Panc1 (cell line): Measurements from ENCODE around the gene SYT1. TPM values are rescaled to one million over a fixed set of nuclear protein-coding genes. Genes with fewer than 3 reads are reported as not detected.
A peak's percentile ranks its signal among the peaks of the same experiment; 100 is the strongest.

Experiments used
- ATAC-seq: fragments of 200-7000 bp; cut with Tn5 transposase; 2 replicates; pipeline ENCODE4 v1.9.1; 2020; ENCODE audit warnings: mild to moderate bottlenecking, moderate library complexity
- BruUV-seq: library from RNA; stranded (reverse); fragments of 400-500 nt; replicated peaks from 2 replicates; lab custom pipeline; 2021; lab: Mats Ljungman, UMichigan
- CTCF ChIA-PET: fragments of 300-600 bp; sonication (Branson Sonifier 250); formaldehyde crosslinking; loops from one replicate; lab custom pipeline; 2022; ENCODE audit warnings: antibody characterized with exemption; lab: Charles Lee
- POLR2A ChIA-PET: fragments of 300-600 bp; sonication (Branson Sonifier 250); formaldehyde crosslinking; loops from one replicate; lab custom pipeline; 2022; ENCODE audit warnings: antibody characterized with exemption; lab: Charles Lee
- DNase-seq: peaks from one replicate; pipeline ENCODE4 v3.0.0-alpha.2; 2010; ENCODE audit warnings: low read depth, low spot score
- H3K27ac ChIP-seq: 2 replicates; pipeline ENCODE4 v1.5.1; 2011; ENCODE audit warnings: mild to moderate bottlenecking, low read length, inconsistent platforms
- H3K27me3 ChIP-seq: fragments of 200-500 bp; sonication (Bioruptor generic); 2 replicates; pipeline ENCODE4 v1.6.0; 2014; ENCODE audit warnings: low read length, inconsistent platforms; ENCODE audit not compliant: control insufficient read depth, insufficient read depth
- H3K36me3 ChIP-seq: fragments of 200-500 bp; sonication (Bioruptor generic); 2 replicates; pipeline ENCODE4 v1.5.1; 2014; ENCODE audit warnings: inconsistent platforms, mild to moderate bottlenecking, low read length, moderate library complexity; ENCODE audit not compliant: control insufficient read depth, insufficient read depth
- H3K4me1 ChIP-seq: 2 replicates; pipeline ENCODE4 v1.5.1; 2011; ENCODE audit warnings: inconsistent platforms, mild to moderate bottlenecking, low read length, moderate library complexity; ENCODE audit not compliant: control insufficient read depth, insufficient read depth
- H3K4me3 ChIP-seq, 2 experiments: 2 replicates each; pipeline ENCODE4 v1.5.1; 2011 to 2012; ENCODE audit warnings: low read depth in 2 of 2, low read length in 2 of 2, mild to moderate bottlenecking in 2 of 2, inconsistent platforms in 1 of 2, moderate library complexity in 1 of 2
- H3K9me3 ChIP-seq: fragments of 200-500 bp; sonication (Bioruptor generic); 2 replicates; pipeline ENCODE4 v1.5.1; 2014; ENCODE audit warnings: low read depth, mild to moderate bottlenecking, inconsistent platforms, low read length, moderate library complexity; ENCODE audit not compliant: control insufficient read depth, insufficient read depth
- POLR2AphosphoS5 ChIP-seq: IDR thresholded peaks from 2 replicates; pipeline ENCODE4 v1.6.1; 2012; ENCODE audit warnings: mild to moderate bottlenecking, low read depth, low read length, moderate library complexity
- SIN3A ChIP-seq: IDR thresholded peaks from 2 replicates; pipeline ENCODE4 v1.6.1; 2012; ENCODE audit warnings: low read depth, mild to moderate bottlenecking, low read length, moderate library complexity, borderline replicate concordance; ENCODE audit not compliant: insufficient read depth
- TCF7L2 ChIP-seq: IDR thresholded peaks from 2 replicates; pipeline ENCODE4 v1.6.1; 2011; ENCODE audit warnings: mild to moderate bottlenecking, low read depth, low read length, inconsistent platforms
- in situ Hi-C: cut with HindIII; loops from 2 replicates; pipeline ENCODE4 v1.10.0; 2016; ENCODE audit warnings: low sequenced_read_pairs, low pct_unique_long_range_greater_than_20kb
- intact Hi-C: fragments of 100-400 bp; cut with micrococcal nuclease; formaldehyde crosslinking; loops from one replicate; pipeline ENCODE4 v1.10.0; 2022; ENCODE audit not compliant: unreplicated experiment
- total RNA-seq: library from RNA; stranded (reverse); gene quantifications from one replicate; pipeline ENCODE4 v1.2.1, GENCODE V29; 2021; ENCODE audit not compliant: unreplicated experiment
- TF ChIP-seq, protein P1 (sequence below), 2 experiments: IDR thresholded peaks; 2 replicates each; pipeline ENCODE4 v1.6.1; 2011 to 2012; ENCODE audit warnings: low read depth in 2 of 2, control low read depth in 1 of 2, low read length in 1 of 2, mild to moderate bottlenecking in 1 of 2, moderate library complexity in 1 of 2; ENCODE audit not compliant: insufficient read depth in 1 of 2
- TF ChIP-seq, protein P2 (sequence below): fragments of 450-650 bp; IDR thresholded peaks from 2 replicates; pipeline ENCODE4 v1.5.1; 2017; ENCODE audit warnings: mild to moderate bottlenecking

Gene SYT1
- total RNA-seq, 1 experiment from 2014 or later = 3.0 TPM

DNA sequence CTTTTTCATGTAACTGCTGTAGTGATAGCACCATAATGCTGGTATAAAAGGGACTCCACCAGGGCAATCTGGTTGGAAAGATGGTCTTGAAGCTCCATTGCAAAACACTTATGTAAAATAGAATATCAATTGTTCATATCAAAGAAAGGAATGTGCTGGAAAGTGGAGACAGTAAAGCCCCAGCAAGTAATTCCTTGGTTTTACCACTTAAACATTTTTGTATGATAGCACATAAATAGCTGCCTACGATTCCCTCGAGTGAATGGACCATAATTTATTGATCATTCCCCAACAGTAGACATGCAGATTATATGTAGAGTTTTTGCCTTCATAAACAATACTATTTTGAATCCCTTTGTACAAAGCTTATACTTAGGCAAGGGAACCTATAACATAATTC is 550.7 kb downstream of the SYT1 start:
- no peak for ATAC-seq
- Histone ChIP-seq H3K4me1 (peaks cover 5% of the 10 kb centered on the region), H3K36me3 (no peaks in the 10 kb centered on the region), H3K27ac (no peak overlapping the region), H3K27me3 (no peaks in the 10 kb centered on the region), H3K4me3 (no peak overlapping the region), H3K9me3 (no peaks in the 10 kb centered on the region)
- BruUV-seq = no TSS peak
- TF ChIP-seq SIN3A (no peak), TCF7L2 (no peak), POLR2AphosphoS5 (no peak)
- TF ChIP-seq, protein P1, sequence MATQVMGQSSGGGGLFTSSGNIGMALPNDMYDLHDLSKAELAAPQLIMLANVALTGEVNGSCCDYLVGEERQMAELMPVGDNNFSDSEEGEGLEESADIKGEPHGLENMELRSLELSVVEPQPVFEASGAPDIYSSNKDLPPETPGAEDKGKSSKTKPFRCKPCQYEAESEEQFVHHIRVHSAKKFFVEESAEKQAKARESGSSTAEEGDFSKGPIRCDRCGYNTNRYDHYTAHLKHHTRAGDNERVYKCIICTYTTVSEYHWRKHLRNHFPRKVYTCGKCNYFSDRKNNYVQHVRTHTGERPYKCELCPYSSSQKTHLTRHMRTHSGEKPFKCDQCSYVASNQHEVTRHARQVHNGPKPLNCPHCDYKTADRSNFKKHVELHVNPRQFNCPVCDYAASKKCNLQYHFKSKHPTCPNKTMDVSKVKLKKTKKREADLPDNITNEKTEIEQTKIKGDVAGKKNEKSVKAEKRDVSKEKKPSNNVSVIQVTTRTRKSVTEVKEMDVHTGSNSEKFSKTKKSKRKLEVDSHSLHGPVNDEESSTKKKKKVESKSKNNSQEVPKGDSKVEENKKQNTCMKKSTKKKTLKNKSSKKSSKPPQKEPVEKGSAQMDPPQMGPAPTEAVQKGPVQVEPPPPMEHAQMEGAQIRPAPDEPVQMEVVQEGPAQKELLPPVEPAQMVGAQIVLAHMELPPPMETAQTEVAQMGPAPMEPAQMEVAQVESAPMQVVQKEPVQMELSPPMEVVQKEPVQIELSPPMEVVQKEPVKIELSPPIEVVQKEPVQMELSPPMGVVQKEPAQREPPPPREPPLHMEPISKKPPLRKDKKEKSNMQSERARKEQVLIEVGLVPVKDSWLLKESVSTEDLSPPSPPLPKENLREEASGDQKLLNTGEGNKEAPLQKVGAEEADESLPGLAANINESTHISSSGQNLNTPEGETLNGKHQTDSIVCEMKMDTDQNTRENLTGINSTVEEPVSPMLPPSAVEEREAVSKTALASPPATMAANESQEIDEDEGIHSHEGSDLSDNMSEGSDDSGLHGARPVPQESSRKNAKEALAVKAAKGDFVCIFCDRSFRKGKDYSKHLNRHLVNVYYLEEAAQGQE (IDR thresholded peaks at IDR 0.05; ENCODE audit: insufficient read depth in 1 of 2, low read depth in 2 of 2, low read length in 1 of 2) = no peak
- TF ChIP-seq, protein P2, sequence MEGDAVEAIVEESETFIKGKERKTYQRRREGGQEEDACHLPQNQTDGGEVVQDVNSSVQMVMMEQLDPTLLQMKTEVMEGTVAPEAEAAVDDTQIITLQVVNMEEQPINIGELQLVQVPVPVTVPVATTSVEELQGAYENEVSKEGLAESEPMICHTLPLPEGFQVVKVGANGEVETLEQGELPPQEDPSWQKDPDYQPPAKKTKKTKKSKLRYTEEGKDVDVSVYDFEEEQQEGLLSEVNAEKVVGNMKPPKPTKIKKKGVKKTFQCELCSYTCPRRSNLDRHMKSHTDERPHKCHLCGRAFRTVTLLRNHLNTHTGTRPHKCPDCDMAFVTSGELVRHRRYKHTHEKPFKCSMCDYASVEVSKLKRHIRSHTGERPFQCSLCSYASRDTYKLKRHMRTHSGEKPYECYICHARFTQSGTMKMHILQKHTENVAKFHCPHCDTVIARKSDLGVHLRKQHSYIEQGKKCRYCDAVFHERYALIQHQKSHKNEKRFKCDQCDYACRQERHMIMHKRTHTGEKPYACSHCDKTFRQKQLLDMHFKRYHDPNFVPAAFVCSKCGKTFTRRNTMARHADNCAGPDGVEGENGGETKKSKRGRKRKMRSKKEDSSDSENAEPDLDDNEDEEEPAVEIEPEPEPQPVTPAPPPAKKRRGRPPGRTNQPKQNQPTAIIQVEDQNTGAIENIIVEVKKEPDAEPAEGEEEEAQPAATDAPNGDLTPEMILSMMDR = no peak
- DNase-seq = no peak
- POLR2A ChIA-PET = no interaction called here
- in situ Hi-C loops (no loop called here), intact Hi-C loops (no loop called here)
- CTCF ChIA-PET = no interaction called here

DNA sequence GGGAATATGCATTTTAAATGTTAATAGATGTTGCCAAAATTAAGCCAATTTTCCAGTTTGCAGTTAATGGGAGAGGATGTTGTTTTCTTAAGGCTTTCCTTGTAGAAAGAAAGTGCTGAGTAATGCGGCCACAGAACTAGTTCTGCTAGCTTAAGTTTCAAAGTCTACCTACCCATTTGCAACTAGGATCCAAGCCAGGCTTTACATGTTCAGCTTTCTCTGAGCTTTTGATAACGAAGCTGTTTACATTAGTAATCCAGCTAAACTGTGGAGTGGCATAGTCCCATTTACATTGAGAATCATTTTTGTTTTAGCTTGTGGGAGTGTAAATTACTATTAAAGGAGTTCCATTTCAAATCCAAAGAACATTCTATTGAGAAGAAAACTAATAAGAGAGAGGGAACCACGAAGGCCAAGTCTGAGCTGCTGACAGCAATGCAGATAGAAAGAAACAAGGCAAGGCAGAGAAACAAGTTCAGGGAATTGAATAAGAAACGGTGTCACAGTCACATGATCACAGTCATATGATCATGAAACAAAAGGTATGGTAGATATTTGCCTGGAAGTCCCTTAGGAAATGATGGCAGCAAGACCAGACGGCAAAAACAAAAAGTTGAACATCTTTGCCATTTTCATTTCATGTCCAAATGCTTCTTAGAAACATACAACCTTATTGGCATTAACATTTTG is 551.3 kb downstream of the SYT1 start:
- DNase-seq (no peak), ATAC-seq (no peak)
- CTCF ChIA-PET = no interaction called here
- Histone ChIP-seq H3K36me3 (no peaks in the 10 kb centered on the region), H3K4me3 (no peak overlapping the region), H3K27me3 (no peaks in the 10 kb centered on the region), H3K4me1 (peaks cover 11% of the 10 kb centered on the region), H3K9me3 (no peaks in the 10 kb centered on the region), H3K27ac (no peak overlapping the region)
- no peak for TF ChIP-seq SIN3A
- no peak for TF ChIP-seq POLR2AphosphoS5
- in situ Hi-C loops = no loop called here
- no TSS peak for BruUV-seq
- intact Hi-C loops = no loop called here
- POLR2A ChIA-PET = no interaction called here

DNA sequence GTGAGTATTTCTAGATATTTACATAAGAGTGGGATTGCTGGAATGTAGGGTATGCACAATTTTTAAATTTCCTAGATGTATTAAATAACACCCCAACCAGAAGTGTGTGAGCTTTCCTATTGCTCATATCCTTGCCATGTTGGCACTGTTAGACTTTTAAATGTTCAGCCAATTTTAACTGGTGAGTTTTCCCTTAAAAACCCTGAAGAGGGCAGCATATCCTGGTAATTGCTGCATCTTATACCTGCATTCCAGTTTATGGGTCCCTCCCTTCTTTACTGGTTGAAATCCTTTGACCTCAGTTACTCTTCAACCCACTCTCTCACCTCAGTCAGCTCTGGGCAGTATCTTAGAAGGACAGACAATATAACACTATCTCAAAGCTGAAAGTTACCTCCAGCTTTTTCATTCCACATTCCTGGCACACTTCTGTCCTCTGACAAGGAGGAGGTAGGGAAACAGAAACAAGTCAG is 555.6 kb downstream of the SYT1 start:
- peak; percentile 62 for ATAC-seq
- Histone ChIP-seq H3K36me3 (no peaks in the 10 kb centered on the region), H3K4me3 (no peak overlapping the region), H3K4me1 (peaks cover 45% of the 10 kb centered on the region), H3K27me3 (no peaks in the 10 kb centered on the region), H3K9me3 (no peaks in the 10 kb centered on the region), H3K27ac (peak overlapping the region; percentile 60)
- intact Hi-C loops (loop anchor here (2.0 to 5.0 kb wide), 3 partner anchors 127 to 317 kb away; partner anchors contain the start of gene PAWR), in situ Hi-C loops (no loop called here)
- TF ChIP-seq POLR2AphosphoS5 = no peak
- TF ChIP-seq, protein P2 = peak; percentile 70
- CTCF ChIA-PET = interaction anchor here (0.6 to 1.3 kb wide), 3 partner anchors 68 to 775 kb away, joined by 3 to 5 read pairs (median 3); no protein-coding TSS in a partner anchor
- POLR2A ChIA-PET = interaction anchor here (0.7 kb wide), 1 partner anchor 271 kb away, joined by 3 read pairs; the partner anchor contains the start of gene PAWR
- peak; percentile 64 for DNase-seq
- BruUV-seq = no TSS peak
